DMS53 treated with DMSO at 0.1 percent for 48 hours (cell line): ENCODE measurements around the gene EYA2.
A peak's percentile ranks its signal among the peaks of the same experiment; 100 is the strongest.

Source experiments
- DNase-seq: peaks from one replicate; lab custom pipeline; 2025; ENCODE audit not compliant: unreplicated experiment; lab: John Stamatoyannopoulos, UW

Gene EYA2

DNA sequence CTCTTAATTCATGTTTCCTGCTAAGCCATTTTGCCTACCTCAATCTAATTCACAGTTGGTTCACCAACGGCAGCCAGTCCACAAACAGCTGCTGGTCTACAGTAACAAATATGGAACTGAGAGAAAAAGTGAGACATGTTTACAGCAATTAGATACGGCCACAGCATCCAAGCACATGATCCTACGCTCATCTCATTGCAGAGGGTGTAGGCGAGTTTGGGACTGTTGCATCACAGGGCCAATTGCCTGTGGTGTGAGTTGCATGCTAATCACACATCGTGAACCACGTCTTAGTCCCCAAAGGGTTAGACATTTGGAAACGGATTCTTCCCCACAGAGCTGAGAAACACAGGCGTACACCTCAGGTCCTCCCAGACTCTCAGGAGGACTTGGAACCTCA is 166.9 kb downstream of the EYA2 start:
- no peak for DNase-seq

DNA sequence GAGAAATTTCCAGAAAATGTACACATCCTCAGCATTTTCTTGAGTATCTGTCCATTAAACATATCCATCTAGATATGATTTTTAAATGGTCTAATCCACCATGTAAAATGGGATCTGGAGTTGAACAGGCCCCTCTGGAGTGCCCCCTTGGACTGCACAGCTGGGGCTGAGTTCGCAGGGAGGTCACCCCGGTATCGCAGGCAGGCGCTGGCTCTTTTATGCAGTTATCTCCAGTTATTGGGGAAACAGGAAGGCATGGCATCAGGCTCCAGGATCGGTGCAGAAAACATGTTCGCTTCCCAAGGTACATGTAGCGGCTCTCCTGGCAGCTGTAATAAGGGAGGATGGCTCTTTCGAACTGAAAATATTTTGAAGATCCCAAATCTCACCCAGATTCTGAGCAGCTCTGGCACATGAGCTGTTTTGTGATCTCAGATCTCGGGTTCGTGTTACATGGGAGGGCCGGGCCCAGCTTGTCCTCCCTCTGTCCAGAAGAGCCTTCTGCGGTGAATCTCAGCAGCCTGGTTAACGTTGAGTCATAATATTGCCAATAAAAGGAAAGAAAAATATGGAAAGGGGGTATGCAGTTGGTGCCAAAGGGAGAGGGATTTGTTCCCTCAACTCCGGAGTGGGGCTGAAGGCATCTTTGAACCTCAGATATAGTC is 167.7 kb downstream of the EYA2 start:
- DNase-seq: no peak

DNA sequence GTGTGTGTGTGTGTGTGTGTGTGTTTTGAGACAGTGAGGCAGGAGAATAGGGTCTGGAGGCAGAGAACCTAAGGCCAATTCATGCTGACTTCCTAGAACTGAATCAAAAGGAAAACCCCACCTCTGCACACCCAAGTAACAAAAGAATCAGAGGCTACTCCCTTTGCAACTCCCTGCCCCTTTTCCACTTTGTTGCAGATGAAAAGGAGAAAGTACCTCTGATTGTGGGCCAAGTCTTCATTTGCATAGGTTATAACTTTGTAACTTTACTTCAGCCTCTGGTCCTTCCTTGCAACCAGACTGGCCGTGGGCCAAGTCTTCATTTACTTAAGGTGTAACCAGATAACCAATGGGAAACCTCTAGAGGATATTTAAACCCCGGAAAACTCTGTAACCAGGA is 168.8 kb downstream of the EYA2 start:
- no peak for DNase-seq

DNA sequence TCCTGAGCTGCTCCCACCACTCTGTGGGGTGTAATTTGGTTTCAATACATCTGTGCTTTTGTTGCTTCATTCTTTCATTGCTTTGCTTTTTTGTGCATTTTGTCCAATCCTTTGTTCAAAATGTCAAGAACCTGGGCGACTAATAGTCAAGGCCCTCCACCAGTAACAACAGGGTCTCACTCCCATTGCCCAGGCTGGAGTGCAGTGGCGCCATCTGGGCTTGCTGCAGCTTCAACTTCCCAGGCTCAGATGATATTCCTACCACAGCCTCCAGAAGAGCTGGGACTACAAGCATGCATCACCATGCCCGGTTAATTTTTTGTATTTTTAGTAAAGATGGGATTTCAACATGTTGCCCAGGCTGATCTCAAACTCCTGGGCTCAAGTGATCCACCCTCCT is 169.2 kb downstream of the EYA2 start:
- DNase-seq: no peak

DNA sequence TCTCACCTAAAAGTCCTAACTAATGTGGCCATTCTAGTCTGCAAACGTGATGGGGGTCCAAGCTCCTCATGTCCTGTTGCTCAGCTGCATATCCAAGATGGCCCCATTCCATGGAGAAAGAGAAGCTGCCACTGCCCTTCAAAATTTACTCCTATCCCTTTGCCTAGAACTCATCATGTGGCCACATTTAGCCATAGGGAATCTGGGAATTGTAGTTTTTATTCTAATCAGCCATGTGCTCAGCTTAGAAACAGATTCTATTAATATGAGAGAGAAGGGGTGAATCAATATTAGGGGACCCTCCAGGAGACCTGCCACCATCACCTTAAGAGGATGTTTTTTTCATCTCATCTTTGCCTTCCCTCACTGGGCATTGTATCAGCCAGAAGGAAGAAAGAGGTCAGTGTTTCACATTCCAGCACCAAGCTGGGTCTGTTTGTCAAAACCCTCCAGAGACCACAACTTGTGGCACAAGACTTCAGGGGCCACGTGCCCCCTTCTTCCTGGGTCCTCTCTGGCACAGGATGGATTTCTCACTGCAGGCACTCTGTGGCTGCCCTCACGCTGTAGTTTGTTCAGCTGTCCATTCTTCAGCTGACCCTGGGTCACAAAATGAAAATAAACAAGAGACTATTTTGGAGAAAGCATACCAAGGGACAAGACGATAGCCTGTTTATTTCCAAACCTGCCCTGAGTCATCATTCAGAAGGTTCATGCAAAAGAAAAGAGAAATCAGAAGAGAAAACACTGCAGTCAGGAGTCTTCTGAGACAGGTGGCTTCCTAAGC is 172.0 kb downstream of the EYA2 start:
- no peak for DNase-seq

DNA sequence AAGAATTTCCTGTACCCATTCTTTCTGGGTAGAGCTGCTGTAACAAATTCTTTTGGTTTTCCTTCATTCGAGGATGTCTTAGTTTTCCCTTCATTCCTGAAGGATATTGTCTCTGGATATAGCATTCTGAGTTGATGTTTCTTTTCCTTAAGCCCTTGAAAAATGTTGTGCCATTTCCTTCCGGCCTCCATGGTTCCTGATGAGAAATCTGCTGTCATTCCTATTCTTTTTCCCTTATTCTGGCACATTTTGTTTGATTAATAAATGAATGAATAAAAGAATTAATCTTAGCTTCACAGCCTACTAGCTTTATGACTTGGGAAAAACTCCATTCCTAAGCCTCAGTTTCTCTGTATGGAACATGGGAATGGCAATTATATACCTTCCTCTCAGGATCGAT is 173.1 kb downstream of the EYA2 start:
- peak; percentile 17 for DNase-seq

DNA sequence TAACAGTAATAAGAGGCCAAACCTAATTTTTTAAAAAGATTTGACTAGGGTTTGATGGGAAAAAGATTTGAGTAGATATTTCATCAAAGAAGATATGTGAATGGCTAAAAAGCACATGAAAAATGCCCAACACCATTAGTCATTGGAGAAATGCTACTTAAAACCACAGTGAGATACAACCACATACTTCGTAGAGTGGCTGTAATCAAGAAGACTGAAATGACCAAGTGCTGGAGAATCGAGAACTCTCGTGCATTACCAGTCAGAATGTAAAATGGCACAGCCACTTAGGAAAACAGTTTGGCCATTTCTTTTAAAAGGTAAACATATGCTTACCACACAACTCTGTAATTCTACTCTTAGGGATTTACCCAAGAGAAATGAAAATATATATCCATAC is 175.5 kb downstream of the EYA2 start:
- no peak for DNase-seq

DNA sequence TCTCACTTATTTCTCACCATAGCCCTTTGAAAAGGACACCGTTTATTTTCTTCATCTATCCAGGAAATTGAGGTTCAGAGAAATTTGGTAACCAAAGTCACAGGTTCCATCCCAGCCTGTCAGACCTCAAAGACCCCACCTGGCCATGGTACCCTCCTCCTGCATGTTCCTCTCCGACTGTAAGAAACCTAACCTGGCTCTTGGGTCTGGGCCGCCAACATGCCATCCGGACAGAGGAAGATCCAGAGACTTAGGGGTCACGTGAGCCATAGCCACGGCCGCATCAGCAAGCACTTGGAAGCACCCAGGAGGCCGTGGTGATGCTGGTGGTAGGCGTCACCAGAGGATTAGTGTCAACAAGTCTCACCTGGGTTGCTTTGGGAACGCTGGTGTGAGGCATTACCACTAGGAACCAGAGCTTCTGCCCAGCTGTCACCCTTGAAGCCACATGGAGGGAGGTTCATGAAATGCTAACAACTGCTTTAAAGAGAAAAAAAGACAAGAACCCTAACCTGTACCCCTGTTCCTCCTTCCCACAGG is 177.1 kb downstream of the EYA2 start:
- DNase-seq: no peak

DNA sequence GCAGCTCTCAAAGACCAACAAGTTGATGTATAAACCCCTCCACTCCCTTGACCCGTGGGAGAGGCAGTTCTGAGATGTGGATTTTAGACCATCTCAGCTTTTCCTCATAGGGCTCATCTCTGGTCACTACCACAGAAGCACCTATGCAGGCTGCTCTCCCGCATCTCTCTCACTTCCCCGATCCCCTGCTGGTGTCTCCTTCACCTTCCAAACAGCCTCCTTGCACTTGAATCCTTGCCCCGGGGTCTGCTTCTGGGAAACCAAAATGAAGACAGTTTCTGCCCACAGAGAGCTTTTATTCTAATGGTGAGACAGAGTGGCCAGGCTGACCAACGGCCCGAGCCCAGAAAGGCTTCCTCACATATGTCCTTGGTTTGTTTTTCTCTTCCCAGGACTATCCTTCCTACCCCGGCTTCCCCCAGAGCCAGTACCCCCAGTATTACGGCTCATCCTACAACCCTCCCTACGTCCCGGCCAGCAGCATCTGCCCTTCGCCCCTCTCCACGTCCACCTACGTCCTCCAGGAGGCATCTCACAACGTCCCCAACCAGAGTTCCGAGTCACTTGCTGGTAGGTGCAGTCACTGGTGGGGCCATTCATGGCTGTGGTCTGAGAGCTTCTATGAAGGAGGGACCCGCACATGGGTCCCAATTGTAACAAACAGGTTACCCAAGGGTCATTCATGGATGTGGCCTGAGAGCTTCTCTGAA is 179.3 kb downstream of the EYA2 start:
- DNase-seq: no peak

DNA sequence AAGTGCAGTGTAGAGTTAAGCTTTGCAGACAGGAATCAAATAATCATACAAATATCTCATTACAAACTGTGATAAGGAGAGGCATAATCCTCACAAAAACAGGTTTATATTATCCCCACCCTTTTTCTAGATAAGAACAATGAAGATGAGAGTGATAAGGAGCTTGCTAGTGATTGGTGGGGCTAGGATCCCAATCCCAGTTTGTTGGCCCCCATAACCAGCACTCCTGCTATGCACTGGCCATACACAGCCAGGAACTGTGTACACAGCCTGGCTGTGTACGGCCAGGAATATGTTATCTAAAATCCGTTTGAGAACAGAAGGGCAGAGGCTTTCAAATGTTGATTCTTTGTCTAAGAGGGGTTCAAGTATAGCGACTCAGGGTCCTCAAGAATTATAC is 180.6 kb downstream of the EYA2 start:
- DNase-seq: no peak

DNA sequence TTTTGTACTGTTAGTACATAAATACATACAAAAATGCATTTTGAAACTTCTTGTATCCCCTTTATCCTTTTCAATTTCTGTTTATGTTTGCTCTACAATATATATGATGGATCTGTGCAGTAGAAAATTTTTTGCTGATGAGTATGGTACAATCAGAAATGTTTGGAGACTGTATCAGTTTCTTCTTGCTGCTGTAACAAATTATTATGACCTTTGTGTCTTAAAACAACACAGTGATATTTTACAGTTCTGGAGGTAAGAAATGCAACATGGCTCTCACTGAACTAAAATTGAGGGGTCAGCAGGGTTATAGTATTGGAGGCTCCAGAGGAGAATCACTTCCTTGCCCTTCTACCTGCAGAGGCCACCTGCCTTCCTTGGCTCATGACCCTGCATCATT is 184.4 kb downstream of the EYA2 start:
- no peak for DNase-seq

DNA sequence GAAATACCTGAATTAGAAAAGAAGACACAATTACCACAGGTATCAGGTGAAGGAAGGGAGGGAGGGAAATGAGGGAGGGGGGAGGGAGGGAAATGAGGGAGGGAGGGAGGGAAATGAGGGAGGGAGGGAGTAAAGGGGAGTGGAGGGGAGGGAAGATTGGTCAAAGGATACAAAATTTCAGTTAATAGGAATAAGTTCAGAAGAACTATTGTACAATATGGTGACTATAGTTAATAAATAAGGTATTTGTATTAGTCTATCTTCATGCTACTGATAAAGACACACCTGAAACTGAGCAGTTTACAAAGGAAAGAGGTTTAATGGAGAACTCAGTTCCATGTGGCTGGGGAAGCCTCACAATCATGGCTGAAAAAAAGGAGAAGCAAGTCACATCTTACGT is 185.7 kb downstream of the EYA2 start:
- no peak for DNase-seq

DNA sequence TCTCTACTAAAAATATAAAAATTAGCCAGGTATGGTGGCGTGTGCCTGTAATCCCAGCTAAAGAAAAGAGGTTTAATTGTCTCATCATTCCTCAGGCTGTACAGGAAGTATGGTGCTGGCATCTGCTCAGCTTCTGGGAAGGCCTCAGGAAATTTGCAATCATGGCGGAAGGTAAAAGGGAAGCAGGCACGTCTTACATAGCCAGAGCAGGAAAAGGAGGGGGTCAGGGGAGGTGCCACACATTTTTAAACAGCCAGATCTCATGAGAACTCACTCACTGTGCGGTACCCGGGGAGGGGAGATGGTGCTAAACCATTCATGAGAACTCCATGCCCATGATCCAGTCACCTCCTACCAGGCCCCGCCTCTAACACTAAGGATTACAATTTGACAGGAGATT is 191.7 kb downstream of the EYA2 start:
- no peak for DNase-seq

DNA sequence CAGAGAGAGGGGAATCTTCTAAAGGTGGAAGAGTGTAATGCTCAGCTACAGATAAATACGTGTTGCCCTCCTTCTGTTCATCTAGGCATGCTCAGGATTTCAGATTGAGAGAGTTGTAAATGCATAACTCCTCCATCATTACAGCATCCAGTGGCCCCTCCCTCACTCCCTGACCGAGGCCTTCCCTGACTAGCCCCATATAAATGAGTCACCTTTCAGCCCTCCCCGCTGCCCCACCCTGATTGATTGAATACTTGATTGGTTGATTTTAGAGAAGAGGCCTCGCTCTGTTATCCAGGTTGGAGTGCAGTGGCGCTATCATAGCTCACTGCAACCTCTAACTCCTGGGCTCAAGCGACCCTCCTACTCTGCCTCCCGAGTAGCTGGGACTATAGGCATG is 193.7 kb downstream of the EYA2 start:
- no peak for DNase-seq

DNA sequence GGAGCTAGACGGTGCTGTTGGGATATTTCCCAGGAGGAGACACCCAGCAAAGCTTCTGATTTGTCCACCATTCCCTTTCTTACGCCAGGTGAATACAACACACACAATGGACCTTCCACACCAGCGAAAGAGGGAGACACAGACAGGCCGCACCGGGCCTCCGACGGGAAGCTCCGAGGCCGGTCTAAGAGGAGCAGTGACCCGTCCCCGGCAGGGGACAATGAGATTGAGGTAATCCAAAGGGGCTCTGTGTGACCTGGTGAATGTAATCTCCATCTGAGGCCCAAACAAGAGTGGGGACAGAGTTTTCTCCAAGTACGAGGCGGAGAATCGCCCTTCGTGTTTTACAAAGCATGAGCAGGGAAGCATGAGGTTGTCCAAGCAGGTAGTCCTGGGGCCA is 194.5 kb downstream of the EYA2 start:
- no peak for DNase-seq

DNA sequence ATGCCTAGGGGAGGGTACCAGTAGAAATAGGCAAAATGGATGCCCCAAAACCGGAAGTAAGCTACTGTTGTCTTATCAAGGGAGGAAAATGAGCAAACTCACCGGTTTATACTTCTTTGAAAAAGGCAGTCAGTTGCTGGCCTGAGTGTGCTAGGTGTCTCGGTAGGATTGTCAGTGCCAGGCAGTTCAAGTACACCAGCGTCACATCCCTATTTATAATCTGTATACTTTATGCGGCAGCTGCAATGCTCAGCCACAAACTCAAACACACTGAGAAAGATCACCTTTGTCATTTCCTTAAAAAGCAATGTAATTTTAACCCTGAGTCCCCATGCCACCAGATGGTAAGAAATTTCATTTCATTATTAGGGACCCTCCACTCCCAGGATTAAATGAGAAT is 196.2 kb downstream of the EYA2 start:
- no peak for DNase-seq

DNA sequence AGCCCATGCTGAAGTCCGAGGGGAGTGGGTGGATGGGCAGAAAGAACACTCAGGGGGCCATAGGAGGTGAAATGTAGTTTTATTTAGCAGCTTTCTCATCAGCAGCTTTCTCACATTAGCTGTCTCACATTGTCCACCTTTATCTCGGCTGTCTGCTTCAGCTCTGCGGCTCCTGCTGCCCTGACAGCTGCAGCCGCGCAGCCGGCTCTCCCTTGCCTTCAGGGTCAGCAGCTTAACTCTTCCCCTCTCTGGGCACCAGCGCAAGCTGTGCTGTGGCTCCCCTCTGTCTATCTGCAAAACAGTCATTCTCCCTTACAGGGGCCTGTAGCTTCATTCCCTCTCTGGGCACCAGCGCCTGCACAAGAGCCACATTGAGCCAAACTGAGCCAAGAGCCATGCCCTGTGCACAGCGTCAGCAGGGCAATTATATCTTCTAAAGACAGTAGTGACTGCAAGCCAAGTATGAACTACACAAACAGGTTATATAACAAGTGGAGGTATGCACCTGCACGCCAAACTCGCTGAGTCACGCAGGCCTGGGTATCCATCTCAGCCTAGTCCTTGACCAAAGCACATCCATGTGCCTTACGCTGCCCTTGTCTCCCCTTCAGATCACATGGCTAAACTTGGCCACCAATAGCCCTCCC is 198.8 kb downstream of the EYA2 start:
- DNase-seq: no peak

DNA sequence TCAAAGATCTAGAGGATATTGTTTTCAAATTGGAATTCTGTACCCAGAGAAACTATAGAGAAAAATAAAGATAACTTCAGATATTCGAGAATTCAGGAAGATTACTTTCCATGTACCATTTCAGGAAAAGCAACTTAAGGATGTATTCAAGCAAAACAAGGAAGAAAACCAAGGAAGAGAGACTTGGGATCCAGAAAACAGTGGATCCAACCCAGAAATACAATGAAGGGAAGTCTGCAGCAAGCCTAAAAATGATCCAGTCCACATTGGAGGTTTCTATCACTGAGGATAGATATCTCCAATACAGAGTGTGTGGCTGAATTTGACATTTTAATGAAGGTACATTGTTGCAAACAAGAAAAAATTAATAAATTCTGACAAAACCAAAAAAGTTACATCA is 201.0 kb downstream of the EYA2 start:
- DNase-seq: no peak

DNA sequence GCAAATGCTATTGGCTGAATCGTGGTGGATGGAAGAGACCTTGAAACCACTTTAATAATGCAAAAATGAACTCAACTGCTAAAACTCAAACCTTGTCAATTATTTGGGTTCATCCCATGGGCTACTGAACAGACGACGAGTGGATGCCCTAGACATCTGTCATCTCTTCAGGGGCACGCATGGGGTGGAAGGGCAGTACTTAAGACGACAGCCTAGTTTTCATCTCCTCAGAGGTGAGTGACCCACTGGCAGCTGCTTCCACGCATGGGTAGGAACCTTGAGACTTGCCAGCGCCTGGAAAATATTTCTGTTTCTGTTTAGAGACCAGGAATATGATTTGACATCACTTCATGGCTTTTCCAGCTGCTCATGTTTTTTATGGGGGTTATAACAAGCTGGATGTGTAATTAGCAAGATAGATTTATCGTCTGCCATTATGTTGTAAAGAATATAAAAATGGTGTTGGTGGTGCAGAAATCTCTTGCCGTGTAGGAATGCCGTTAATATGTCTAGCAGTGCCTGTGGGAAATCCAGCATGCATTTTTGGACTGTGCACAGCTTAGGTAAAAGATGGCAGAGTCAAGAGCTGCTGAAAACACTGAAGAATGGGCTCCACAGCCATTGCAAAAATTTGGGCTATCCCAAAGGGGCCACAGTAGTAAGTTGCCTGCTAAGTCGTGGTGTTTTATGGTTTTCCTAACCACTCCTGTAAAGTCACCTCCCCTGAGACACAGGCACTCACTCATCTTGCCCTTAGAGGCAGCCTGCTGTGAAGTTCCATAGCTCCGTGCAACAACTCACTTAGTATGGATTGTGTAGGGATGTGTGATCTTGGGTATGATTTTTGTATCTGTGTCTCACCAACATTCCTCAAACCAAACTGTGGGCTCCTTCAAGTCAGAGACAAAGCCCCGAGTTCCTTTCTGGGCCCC is 203.3 kb downstream of the EYA2 start:
- DNase-seq: no peak

DNA sequence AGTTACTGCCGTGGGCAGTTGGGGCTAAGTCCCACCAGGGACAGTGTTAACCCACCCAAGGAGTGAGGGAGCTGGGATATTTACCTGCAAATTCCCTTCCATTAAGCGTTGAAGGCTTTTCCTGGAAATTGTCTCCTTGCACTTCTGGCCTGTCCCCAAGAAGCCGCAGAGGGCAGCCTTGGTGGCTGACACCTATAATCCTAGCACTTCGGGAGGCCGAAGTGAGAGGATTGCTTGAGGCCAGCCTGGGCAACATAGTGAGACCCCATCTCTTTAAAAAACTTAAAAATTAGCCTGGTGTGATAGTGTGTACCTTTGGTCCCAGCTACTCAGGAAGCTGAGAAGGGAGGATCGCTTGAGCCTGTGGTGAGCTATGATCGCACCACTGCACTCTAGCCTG is 204.4 kb downstream of the EYA2 start:
- DNase-seq: no peak
